GM23338 (cell line): Measurements from ENCODE around the gene INS. TPM values are rescaled to one million over a fixed set of nuclear protein-coding genes. Genes with fewer than 3 reads are reported as not detected.

ENCODE experiments used
- ATAC-seq: fragments of 200-7000 bp; cut with Tn5 transposase; 3 replicates; pipeline ENCODE4 v1.9.1; 2020
- DNase-seq: peaks from one replicate; pipeline ENCODE4 v3.0.0-alpha.2; 2015; ENCODE audit warnings: low spot score
- H2AFZ ChIP-seq: fragments of 200-600 bp; sonication (generic); 2 replicates; pipeline ENCODE4 v1.8.0; 2016; ENCODE audit warnings: antibody characterized with exemption, mild to moderate bottlenecking, moderate library complexity
- H3F3A ChIP-seq: fragments of 200-600 bp; sonication (generic); replicated peaks from 2 replicates; pipeline ENCODE4 v1.8.0; 2017; ENCODE audit warnings: antibody characterized with exemption, mixed run types, low read depth
- H3K27ac ChIP-seq: fragments of 200-600 bp; sonication (generic); 2 replicates; pipeline ENCODE4 v1.6.1; 2016; ENCODE audit warnings: low read depth
- H3K27me3 ChIP-seq: fragments of 200-600 bp; sonication (generic); 2 replicates; pipeline ENCODE4 v1.8.0; 2016; ENCODE audit warnings: mild to moderate bottlenecking, mixed run types, moderate library complexity; ENCODE audit not compliant: insufficient read depth
- H3K36me3 ChIP-seq: fragments of 200-600 bp; sonication (generic); 2 replicates; pipeline ENCODE4 v1.8.0; 2016; ENCODE audit warnings: mild to moderate bottlenecking; ENCODE audit not compliant: insufficient read depth
- H3K4me1 ChIP-seq: fragments of 200-600 bp; sonication (generic); 2 replicates; pipeline ENCODE4 v1.8.0; 2016; ENCODE audit warnings: mild to moderate bottlenecking, moderate library complexity; ENCODE audit not compliant: insufficient read depth
- H3K4me2 ChIP-seq: fragments of 200-600 bp; sonication (generic); 2 replicates; pipeline ENCODE4 v1.7.1; 2017; ENCODE audit warnings: mixed run types
- H3K4me3 ChIP-seq: fragments of 200-600 bp; sonication (generic); 2 replicates; pipeline ENCODE4 v1.6.1; 2016; ENCODE audit warnings: mixed run types
- H3K79me2 ChIP-seq: fragments of 200-600 bp; sonication (generic); replicated peaks from 2 replicates; pipeline ENCODE4 v1.8.0; 2017; ENCODE audit warnings: mild to moderate bottlenecking; ENCODE audit not compliant: insufficient read depth
- H3K9me2 ChIP-seq: fragments of 200-600 bp; sonication (generic); 2 replicates; pipeline ENCODE4 v1.8.0; 2017; ENCODE audit not compliant: insufficient read depth
- H4K20me1 ChIP-seq: fragments of 200-600 bp; sonication (generic); replicated peaks from 2 replicates; pipeline ENCODE4 v1.8.0; 2017; ENCODE audit warnings: mild to moderate bottlenecking; ENCODE audit not compliant: insufficient read depth
- H3K27ac Mint-ChIP-seq: 2 replicates; pipeline ENCODE4 v1.8.0; 2020; ENCODE audit warnings: inconsistent platforms, mild to moderate bottlenecking, moderate library complexity, mixed read lengths
- H3K27me3 Mint-ChIP-seq: 3 replicates; pipeline ENCODE4 v1.8.0; 2022; ENCODE audit warnings: low read depth, mild to moderate bottlenecking, moderate library complexity, mixed read lengths, inconsistent platforms; ENCODE audit not compliant: insufficient read depth, poor library complexity
- H3K36me3 Mint-ChIP-seq: 3 replicates; pipeline ENCODE4 v1.8.0; 2021; ENCODE audit warnings: low read depth, mild to moderate bottlenecking, inconsistent platforms, moderate library complexity, mixed read lengths
- H3K4me1 Mint-ChIP-seq: 3 replicates; pipeline ENCODE4 v1.8.0; 2020; ENCODE audit warnings: mild to moderate bottlenecking, inconsistent platforms, mixed read lengths
- H3K4me3 Mint-ChIP-seq: 3 replicates; pipeline ENCODE4 v1.8.0; 2021; ENCODE audit warnings: moderate library complexity, mild to moderate bottlenecking, inconsistent platforms, mixed read lengths
- H3K9me3 Mint-ChIP-seq: 3 replicates; pipeline ENCODE4 v1.8.0; 2020; ENCODE audit warnings: moderate library complexity, mild to moderate bottlenecking, inconsistent platforms, mixed read lengths
- CREB1 ChIP-seq: fragments of 250-450 bp; sonication (Bioruptor Pico); IDR thresholded peaks from 2 replicates; pipeline ENCODE4 v1.5.0; 2020; ENCODE audit warnings: low read depth, mild to moderate bottlenecking, moderate library complexity
- EZH2 ChIP-seq: fragments of 200-600 bp; sonication (generic); IDR thresholded peaks from one replicate; pipeline ENCODE4 v1.8.0; 2017; ENCODE audit warnings: antibody characterized with exemption, mild to moderate bottlenecking, low read depth; ENCODE audit not compliant: unreplicated experiment
- JUNB ChIP-seq: IDR thresholded peaks from one replicate; pipeline ENCODE4 v1.6.1; 2016; ENCODE audit warnings: antibody characterized with exemption; ENCODE audit not compliant: unreplicated experiment
- NANOG ChIP-seq: IDR thresholded peaks from 2 replicates; pipeline ENCODE4 v1.6.1; 2016; ENCODE audit warnings: antibody characterized with exemption, borderline replicate concordance
- POLR2AphosphoS5 ChIP-seq: IDR thresholded peaks from 2 replicates; pipeline ENCODE4 v1.6.1; 2016; ENCODE audit warnings: antibody characterized with exemption, low read depth
- STAT1 ChIP-seq: IDR thresholded peaks from one replicate; pipeline ENCODE4 v1.6.1; 2016; ENCODE audit warnings: antibody characterized with exemption; ENCODE audit not compliant: unreplicated experiment
- ZNF114 ChIP-seq: fragments of 250-450 bp; sonication (Bioruptor Pico); IDR thresholded peaks from 2 replicates; pipeline ENCODE4 v1.5.0; 2020; ENCODE audit warnings: mild to moderate bottlenecking, moderate library complexity
- ZNF331 ChIP-seq: fragments of 250-450 bp; sonication (Bioruptor Pico); IDR thresholded peaks from 2 replicates; pipeline ENCODE4 v1.5.0; 2020; ENCODE audit warnings: low read depth, mild to moderate bottlenecking, moderate library complexity
- polyA plus RNA-seq: library from polyadenylated mRNA; unstranded; fragments of >200 nt; fragmentation: Nextera tagmentation; extraction: Ambion mirVana; gene quantifications from 2 replicates; pipeline ENCODE4 v1.2.1, GENCODE V29; 2016
- total RNA-seq: library from RNA; depleted of rRNA; stranded (reverse); fragments of >200 nt; shearing (Covaris generic); gene quantifications from 2 replicates; pipeline ENCODE4 v1.2.3, GENCODE V29; 2014
- TF ChIP-seq, protein P1 (sequence below): IDR thresholded peaks from 2 replicates; pipeline ENCODE4 v1.6.1; 2016; ENCODE audit warnings: antibody characterized with exemption
- TF ChIP-seq, protein P2 (sequence below): fragments of 250-450 bp; sonication (Bioruptor Pico); IDR thresholded peaks from 2 replicates; pipeline ENCODE4 v1.5.0; 2020; ENCODE audit warnings: mild to moderate bottlenecking, moderate library complexity
- TF ChIP-seq, protein P3 (sequence below): IDR thresholded peaks from one replicate; pipeline ENCODE4 v1.6.1; 2018; ENCODE audit warnings: antibody characterized with exemption; ENCODE audit not compliant: unreplicated experiment
- TF ChIP-seq, protein P4 (sequence below), 2 experiments: fragments of 200-600 bp in 1 of 2; sonication (generic) in 1 of 2; conservative IDR thresholded peaks; 2 replicates each; pipeline versions ENCODE4 v1.5.1 to v1.6.1; 2016 to 2017; ENCODE audit warnings: antibody characterized with exemption in 2 of 2, low read depth in 2 of 2, mild to moderate bottlenecking in 2 of 2, moderate library complexity in 1 of 2

INS gene
- total and polyA plus RNA-seq, 2 experiments from 2014 or later, result not detected

DNA sequence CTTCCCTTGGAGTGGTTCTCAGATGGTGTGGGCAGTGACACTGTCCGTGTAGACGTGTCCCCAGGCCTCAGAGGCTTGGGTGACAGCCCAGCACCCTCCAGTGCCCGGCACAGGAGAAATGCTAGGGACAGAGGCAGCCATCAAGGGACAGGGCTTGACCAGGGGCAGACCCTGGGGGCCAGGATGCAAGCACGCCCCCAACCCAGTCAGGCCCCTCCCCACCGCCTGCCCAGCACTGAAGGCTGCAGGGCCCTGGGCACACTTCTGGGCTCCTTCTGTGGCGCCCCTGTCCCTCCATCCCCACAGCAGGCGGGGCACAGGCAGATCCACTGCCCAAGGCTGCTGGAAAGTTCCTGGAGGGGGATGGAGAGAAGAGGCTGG lies 32.9 kb downstream of the INS start:
- Histone ChIP-seq H4K20me1 (no peaks in the 10 kb centered on the region), H3K4me2 (no peak overlapping the region), H3K36me3 (no peaks in the 10 kb centered on the region), H3K27ac (no peak overlapping the region), H3K4me3 (no peak overlapping the region), H2AFZ (no peak overlapping the region), H3K9me2 (no peaks in the 10 kb centered on the region), H3K27me3 (no peaks in the 10 kb centered on the region), H3K79me2 (no peaks in the 10 kb centered on the region), H3K4me1 (no peaks in the 10 kb centered on the region), H3F3A (no peaks in the 10 kb centered on the region)
- no peak overlapping the region for H3K27ac Mint-ChIP-seq
- no peak overlapping the region for H3K4me3 Mint-ChIP-seq
- no peak for ATAC-seq
- no peaks in the 10 kb centered on the region; the same call in 2 of the 3 replicates for H3K4me1 Mint-ChIP-seq
- H3K27me3 Mint-ChIP-seq, result peaks cover 25% of the 10 kb centered on the region
- DNase-seq, result no peak
- TF ChIP-seq ZNF114 (CRISPR knock-in tag) (no peak), JUNB (no peak), EZH2 (no peak), ZNF331 (CRISPR knock-in tag) (no peak), NANOG (no peak), STAT1 (no peak), POLR2AphosphoS5 (no peak), CREB1 (CRISPR knock-in tag) (no peak)
- TF ChIP-seq, protein P1, sequence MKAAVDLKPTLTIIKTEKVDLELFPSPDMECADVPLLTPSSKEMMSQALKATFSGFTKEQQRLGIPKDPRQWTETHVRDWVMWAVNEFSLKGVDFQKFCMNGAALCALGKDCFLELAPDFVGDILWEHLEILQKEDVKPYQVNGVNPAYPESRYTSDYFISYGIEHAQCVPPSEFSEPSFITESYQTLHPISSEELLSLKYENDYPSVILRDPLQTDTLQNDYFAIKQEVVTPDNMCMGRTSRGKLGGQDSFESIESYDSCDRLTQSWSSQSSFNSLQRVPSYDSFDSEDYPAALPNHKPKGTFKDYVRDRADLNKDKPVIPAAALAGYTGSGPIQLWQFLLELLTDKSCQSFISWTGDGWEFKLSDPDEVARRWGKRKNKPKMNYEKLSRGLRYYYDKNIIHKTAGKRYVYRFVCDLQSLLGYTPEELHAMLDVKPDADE, result no peak
- TF ChIP-seq, protein P2, sequence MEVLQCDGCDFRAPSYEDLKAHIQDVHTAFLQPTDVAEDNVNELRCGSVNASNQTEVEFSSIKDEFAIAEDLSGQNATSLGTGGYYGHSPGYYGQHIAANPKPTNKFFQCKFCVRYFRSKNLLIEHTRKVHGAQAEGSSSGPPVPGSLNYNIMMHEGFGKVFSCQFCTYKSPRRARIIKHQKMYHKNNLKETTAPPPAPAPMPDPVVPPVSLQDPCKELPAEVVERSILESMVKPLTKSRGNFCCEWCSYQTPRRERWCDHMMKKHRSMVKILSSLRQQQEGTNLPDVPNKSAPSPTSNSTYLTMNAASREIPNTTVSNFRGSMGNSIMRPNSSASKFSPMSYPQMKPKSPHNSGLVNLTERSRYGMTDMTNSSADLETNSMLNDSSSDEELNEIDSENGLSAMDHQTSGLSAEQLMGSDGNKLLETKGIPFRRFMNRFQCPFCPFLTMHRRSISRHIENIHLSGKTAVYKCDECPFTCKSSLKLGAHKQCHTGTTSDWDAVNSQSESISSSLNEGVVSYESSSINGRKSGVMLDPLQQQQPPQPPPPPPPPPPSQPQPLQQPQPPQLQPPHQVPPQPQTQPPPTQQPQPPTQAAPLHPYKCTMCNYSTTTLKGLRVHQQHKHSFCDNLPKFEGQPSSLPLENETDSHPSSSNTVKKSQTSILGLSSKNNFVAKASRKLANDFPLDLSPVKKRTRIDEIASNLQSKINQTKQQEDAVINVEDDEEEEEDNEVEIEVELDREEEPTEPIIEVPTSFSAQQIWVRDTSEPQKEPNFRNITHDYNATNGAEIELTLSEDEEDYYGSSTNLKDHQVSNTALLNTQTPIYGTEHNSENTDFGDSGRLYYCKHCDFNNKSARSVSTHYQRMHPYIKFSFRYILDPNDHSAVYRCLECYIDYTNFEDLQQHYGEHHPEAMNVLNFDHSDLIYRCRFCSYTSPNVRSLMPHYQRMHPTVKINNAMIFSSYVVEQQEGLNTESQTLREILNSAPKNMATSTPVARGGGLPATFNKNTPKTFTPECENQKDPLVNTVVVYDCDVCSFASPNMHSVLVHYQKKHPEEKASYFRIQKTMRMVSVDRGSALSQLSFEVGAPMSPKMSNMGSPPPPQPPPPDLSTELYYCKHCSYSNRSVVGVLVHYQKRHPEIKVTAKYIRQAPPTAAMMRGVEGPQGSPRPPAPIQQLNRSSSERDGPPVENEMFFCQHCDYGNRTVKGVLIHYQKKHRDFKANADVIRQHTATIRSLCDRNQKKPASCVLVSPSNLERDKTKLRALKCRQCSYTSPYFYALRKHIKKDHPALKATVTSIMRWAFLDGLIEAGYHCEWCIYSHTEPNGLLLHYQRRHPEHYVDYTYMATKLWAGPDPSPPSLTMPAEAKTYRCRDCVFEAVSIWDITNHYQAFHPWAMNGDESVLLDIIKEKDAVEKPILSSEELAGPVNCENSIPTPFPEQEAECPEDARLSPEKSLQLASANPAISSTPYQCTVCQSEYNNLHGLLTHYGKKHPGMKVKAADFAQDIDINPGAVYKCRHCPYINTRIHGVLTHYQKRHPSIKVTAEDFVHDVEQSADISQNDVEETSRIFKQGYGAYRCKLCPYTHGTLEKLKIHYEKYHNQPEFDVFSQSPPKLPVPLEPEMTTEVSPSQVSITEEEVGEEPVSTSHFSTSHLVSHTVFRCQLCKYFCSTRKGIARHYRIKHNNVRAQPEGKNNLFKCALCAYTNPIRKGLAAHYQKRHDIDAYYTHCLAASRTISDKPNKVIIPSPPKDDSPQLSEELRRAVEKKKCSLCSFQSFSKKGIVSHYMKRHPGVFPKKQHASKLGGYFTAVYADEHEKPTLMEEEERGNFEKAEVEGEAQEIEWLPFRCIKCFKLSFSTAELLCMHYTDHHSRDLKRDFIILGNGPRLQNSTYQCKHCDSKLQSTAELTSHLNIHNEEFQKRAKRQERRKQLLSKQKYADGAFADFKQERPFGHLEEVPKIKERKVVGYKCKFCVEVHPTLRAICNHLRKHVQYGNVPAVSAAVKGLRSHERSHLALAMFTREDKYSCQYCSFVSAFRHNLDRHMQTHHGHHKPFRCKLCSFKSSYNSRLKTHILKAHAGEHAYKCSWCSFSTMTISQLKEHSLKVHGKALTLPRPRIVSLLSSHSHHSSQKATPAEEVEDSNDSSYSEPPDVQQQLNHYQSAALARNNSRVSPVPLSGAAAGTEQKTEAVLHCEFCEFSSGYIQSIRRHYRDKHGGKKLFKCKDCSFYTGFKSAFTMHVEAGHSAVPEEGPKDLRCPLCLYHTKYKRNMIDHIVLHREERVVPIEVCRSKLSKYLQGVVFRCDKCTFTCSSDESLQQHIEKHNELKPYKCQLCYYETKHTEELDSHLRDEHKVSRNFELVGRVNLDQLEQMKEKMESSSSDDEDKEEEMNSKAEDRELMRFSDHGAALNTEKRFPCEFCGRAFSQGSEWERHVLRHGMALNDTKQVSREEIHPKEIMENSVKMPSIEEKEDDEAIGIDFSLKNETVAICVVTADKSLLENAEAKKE (CRISPR knock-in tag), result no peak
- TF ChIP-seq, protein P3, sequence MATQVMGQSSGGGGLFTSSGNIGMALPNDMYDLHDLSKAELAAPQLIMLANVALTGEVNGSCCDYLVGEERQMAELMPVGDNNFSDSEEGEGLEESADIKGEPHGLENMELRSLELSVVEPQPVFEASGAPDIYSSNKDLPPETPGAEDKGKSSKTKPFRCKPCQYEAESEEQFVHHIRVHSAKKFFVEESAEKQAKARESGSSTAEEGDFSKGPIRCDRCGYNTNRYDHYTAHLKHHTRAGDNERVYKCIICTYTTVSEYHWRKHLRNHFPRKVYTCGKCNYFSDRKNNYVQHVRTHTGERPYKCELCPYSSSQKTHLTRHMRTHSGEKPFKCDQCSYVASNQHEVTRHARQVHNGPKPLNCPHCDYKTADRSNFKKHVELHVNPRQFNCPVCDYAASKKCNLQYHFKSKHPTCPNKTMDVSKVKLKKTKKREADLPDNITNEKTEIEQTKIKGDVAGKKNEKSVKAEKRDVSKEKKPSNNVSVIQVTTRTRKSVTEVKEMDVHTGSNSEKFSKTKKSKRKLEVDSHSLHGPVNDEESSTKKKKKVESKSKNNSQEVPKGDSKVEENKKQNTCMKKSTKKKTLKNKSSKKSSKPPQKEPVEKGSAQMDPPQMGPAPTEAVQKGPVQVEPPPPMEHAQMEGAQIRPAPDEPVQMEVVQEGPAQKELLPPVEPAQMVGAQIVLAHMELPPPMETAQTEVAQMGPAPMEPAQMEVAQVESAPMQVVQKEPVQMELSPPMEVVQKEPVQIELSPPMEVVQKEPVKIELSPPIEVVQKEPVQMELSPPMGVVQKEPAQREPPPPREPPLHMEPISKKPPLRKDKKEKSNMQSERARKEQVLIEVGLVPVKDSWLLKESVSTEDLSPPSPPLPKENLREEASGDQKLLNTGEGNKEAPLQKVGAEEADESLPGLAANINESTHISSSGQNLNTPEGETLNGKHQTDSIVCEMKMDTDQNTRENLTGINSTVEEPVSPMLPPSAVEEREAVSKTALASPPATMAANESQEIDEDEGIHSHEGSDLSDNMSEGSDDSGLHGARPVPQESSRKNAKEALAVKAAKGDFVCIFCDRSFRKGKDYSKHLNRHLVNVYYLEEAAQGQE, result no peak
- TF ChIP-seq, protein P4, sequence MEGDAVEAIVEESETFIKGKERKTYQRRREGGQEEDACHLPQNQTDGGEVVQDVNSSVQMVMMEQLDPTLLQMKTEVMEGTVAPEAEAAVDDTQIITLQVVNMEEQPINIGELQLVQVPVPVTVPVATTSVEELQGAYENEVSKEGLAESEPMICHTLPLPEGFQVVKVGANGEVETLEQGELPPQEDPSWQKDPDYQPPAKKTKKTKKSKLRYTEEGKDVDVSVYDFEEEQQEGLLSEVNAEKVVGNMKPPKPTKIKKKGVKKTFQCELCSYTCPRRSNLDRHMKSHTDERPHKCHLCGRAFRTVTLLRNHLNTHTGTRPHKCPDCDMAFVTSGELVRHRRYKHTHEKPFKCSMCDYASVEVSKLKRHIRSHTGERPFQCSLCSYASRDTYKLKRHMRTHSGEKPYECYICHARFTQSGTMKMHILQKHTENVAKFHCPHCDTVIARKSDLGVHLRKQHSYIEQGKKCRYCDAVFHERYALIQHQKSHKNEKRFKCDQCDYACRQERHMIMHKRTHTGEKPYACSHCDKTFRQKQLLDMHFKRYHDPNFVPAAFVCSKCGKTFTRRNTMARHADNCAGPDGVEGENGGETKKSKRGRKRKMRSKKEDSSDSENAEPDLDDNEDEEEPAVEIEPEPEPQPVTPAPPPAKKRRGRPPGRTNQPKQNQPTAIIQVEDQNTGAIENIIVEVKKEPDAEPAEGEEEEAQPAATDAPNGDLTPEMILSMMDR (conservative IDR thresholded peaks at IDR 0.05; ENCODE audit: low read depth in 2 of 2), result no peak
- no peaks in the 10 kb centered on the region for H3K9me3 Mint-ChIP-seq
- H3K36me3 Mint-ChIP-seq, result no peaks in the 10 kb centered on the region
